SK-N-SH treated with all-trans-retinoic acid at 6 μM for 48 hours (cell line): Measurements from ENCODE around the gene ZP3.
"Not testable (repeated sequence)": the region's sequence is repeated elsewhere in the genome, so short reads cannot be mapped to it uniquely, and the experiment has no call there.

ENCODE experiments used
- ESRRG ChIP-seq: fragments of 250-450 bp; sonication (Bioruptor Pico); IDR thresholded peaks from 2 replicates; pipeline ENCODE4 v1.6.1; 2021; ENCODE audit warnings: mild to moderate bottlenecking
- POU6F1 ChIP-seq: fragments of 250-450 bp; sonication (Bioruptor Pico); IDR thresholded peaks from 2 replicates; pipeline ENCODE4 v1.8.0; 2021; ENCODE audit warnings: low read depth, mild to moderate bottlenecking, moderate library complexity, borderline replicate concordance
- TCF4 ChIP-seq: fragments of 250-450 bp; sonication (Bioruptor Pico); IDR thresholded peaks from 2 replicates; pipeline ENCODE4 v1.8.0; 2021; ENCODE audit warnings: mild to moderate bottlenecking, moderate library complexity, borderline replicate concordance
- ZFP30 ChIP-seq: fragments of 450-650 bp; formaldehyde crosslinking; IDR thresholded peaks from 2 replicates; pipeline ENCODE4 v1.5.0; 2022; ENCODE audit warnings: mild to moderate bottlenecking, moderate library complexity

GRCh38 chr7:76457017-76457416 lies 32.3 kb downstream of the ZP3 start:
- TF ChIP-seq POU6F1, TCF4, ESRRG, ZFP30 (CRISPR knock-in tag): not testable (repeated sequence)
